GM21737 (cell line): ENCODE results near the gene JDP2.

Source experiments
- ATAC-seq: cut with Tn5 transposase; IDR thresholded peaks from one replicate; pipeline ENCODE4 v1.9.1; 2021; ENCODE audit warnings: mild to moderate bottlenecking, moderate library complexity; ENCODE audit not compliant: unreplicated experiment

JDP2 gene

GRCh38 chr14:75477881-75478280 lies 50.1 kb downstream of the JDP2 start:
- ATAC-seq = no peak

- ATAC-seq = no peak
Measured at GRCh38 chr14:75479770-75480600, 52.2 kb downstream of the JDP2 start.

DNA sequence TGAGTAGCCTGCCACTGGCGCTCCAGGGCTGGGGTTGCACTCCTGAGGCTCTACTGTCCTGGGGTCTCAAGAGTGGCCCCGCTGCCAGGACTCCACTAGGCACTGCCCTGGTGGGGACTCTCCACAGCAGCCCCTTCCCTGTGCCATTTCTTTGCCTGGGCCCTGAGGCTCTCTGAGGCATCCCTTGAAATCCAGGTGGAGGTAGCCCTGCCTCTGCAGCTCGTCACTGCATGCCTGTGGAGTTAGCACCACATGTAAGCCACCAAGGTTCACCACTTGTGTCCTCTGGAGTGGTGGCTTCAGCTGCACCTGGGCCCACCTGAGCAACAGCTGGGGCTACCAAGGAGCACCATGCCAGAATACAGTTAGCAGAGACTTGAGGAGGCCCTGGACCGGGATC lies 54.5 kb downstream of the JDP2 start:
- no peak for ATAC-seq

DNA sequence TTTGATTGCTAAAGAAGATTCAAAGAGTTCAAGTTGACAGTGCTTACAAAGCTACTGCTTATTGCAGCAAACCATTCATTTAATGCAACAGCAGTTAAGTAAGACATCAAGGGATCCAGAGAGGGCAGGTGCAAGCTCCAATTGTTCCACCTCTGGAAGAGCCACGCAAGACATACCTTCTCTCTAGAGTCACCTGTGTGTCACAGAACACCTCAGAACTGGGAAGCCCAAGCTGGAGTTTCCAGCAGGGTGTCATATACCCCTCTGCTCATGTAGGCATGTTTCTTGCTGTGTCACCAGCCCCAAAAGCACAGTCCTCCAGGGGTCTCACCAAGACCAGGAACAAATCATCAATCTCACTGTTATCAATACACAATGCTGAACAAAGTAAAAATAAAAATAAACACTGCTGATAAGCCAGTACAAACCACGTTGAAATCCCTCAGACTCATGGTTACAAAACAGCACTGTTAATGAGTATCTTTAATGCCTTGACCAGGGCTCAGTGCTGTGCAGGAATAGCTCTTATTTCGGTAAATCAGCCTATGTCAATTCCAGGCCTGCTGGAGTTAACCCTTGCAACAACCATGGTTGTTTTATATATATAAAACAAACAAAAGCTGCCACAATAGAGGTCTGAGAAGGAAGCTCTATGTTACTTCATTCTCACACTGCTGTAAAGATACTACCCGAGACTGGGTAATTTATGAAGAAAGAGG lies 57.0 kb downstream of the JDP2 start:
- no peak for ATAC-seq

DNA sequence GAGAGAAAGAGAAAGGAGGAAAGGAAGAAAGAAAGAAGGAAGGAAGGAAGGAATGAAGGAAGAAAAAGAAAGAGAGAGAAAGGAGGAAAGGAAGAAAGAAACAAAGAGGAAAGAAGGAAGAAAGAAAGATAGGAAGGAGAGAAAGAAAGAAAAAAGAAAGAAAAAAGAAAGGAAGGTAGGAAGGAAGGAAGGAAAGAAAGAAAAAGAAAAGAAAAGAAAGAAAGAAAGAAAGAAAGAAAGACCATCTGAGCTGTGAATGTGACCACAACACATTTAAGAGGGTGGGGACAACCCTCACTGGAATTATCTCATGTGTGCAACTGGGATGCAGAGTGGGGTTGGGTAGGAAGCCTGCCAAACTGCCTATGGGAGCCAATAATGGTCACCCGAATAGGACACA lies 58.5 kb downstream of the JDP2 start:
- no peak for ATAC-seq

GRCh38 chr14:75487155-75487671 lies 59.4 kb downstream of the JDP2 start:
- ATAC-seq = peak; percentile 79

- ATAC-seq = no peak
Measured at GRCh38 chr14:75489480-75489837, 61.6 kb downstream of the JDP2 start.

DNA sequence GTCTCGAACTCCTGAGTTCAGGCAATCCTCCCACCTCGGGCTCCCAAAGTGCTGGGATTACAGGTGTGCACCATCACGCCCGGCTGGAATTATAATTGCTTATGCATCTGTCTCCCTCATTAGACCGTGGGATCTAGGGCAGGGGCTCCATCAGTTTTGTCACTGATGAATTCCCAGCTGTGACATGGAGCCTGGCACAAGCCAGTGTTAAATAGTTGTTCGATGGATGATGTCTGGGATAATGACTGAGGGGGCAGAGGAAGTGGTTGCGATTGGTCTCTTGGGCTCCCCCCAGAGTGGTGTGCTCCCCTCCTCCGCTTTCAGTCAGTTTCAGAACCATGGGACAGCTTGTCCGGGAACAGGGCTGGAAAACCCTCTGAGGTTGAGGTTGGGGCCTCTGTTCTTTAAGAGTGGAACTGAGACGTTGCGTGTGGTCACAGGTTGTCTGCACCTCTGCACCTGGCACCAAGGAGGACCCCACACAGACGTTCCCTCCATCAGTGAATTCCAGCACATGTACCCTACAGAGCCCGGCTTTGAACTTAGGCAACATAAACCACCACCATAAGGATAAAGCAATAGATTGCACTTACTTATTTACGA lies 63.7 kb downstream of the JDP2 start:
- ATAC-seq = no peak

DNA sequence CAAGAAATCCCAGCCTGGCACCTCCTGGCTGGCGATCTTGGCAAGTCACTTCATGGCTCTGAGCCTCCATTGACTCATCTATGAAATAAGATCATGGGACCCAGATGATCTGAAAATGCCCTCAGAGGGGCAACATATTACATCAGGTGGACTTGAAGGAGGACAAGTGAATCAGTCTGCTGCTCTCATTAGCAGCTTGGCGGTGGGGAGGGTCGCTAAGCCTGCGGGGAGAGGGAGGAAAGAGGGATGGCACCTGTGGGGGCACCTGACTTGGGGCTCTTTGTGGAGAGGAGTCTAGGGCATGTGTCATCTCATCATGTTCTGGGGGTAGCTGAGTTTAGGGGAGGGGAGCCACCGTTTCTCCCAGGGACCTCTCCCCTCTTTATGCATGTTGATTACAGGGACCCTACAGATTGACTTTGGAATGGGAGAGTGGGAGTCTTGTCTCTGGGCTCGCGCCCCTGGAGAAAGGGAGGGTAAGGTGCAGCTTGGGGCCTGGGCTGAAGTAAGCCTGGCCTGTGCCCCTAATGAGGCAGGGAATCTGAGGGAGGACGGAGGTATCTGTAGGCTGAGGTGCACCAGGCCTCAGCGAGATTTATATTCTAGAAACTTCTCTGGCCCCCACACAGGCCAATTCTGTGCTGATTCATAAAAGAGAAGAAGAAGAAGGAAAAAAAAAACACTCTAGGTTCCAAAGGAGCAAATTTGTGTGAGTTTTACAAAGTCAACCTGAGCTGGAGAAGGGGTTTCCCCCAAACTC lies 65.2 kb downstream of the JDP2 start:
- ATAC-seq = no peak

DNA sequence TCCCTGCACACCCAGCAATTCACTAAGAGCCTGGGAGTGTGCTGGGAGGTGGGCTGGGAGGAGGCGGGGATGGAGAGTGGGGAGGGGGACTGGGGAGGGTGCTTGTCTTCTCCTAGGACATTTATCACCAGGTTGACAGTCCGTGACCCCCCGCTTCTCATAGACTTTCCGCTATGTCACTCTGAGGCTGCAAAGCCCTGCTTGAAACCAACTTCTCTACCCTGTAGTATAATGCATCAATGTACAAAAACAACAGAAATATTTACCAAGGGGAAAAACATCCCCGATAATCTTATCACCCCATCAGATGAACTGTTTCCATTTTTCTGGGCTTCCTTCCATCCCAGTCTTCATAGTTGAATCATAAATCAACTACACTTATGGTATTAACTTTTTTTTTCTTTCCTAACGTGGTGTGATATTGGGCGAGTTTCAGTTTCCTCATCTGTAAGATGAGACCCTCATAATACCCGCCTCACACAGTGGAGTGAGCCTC lies 65.8 kb downstream of the JDP2 start:
- ATAC-seq = no peak

DNA sequence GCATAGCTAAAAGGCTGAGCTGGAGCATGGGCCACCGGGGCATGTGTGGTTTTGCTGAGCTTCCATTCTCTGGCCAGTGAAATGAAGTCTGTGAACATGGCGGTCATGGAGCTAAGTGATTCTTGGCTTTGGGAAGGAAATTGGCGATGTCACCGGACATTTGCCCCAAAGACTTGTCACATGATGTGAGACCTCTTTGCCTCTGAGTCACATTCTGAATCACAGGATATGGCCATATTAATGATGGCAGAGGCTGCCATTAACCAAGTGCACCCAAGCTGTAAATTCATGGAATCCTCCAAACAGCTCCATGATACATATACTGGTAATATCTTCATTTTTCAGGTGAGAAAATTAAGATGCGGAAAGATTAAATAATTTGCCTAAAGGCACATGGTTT lies 67.1 kb downstream of the JDP2 start:
- ATAC-seq = no peak

DNA sequence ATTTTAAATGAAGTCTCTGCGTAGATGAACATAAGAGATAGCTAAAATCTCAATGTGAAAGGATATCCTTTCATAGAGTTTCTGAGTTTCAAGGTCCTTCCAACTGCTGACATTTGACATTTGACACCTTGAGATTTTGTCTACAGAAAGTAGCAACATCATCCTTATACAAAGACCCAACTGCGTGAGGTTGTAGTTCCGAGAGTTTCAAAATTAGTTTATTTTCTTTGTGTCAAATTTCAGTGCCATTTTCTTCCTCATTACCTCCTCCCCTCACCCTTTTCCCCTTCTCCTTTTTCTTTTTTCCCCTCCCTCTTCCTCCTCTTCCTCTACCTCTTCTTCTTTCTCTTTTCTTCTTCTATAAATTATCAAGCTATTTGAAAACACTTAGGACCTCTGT lies 67.6 kb downstream of the JDP2 start:
- ATAC-seq = no peak

- no peak for ATAC-seq
Measured at GRCh38 chr14:75495882-75496281, 68.1 kb downstream of the JDP2 start.

- ATAC-seq = no peak
Measured at GRCh38 chr14:75496755-75497154, 68.9 kb downstream of the JDP2 start.

GRCh38 chr14:75497191-75497590 lies 69.4 kb downstream of the JDP2 start:
- ATAC-seq = no peak

DNA sequence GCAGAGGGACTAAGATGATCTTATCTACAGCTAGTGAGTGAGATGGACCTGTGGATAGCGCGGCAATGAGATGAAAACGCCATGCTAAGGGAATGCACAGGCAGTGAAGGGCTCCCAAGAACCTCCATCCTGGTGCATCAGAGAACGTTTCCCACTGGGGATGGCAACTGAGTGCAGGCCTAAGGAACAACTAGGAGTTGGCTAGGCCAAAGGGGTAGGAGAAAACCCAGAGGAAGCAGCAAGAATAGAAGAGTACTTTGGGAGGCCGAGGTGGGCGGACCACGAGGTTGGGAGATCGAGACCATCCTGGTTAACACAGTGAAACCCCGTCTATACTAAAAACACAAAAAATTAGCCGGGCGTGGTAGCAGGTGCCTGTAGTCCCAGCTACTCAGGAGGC lies 69.9 kb downstream of the JDP2 start:
- ATAC-seq = no peak

DNA sequence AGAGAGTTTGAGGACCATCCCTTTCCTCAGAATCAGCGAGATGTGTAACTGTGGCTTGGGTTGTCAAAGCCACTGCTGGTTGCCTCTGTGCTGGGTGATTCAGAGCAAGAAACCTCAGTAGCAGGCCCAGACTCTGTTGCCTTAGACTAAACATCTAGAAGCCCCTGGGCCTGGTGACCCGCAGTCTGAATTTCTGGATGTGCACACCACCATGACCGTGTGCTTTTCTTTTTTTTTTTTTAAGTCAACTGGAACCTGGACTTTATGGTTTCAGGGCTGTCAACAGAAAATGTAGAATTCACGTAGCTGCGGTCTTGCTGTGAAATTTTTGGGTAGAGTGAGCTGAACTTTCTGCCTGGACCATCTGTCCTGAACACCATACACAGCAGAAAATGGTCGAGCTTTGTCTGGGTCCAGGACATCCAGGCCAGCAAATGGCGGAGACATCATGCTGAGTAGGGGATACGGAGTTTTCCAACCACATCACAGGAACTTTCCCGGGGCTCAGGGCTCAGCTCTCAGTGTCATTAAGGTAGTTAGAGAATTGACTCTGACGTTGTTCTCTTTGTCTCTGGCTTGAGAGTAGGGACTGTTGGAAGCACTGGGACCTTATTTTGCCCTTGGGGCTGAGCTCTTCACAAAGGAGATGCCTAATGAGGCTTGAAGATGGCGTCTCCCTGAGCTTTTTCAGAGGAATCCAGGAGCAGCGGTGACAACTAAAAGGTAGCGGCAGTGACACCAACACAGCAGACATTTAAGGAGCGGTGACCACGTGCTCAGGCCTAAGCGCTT lies 71.5 kb downstream of the JDP2 start:
- ATAC-seq = peak; percentile 59

- ATAC-seq = no peak
Measured at GRCh38 chr14:75501080-75501479, 73.3 kb downstream of the JDP2 start.

- no peak for ATAC-seq
Measured at GRCh38 chr14:75504411-75504810, 76.6 kb downstream of the JDP2 start.

DNA sequence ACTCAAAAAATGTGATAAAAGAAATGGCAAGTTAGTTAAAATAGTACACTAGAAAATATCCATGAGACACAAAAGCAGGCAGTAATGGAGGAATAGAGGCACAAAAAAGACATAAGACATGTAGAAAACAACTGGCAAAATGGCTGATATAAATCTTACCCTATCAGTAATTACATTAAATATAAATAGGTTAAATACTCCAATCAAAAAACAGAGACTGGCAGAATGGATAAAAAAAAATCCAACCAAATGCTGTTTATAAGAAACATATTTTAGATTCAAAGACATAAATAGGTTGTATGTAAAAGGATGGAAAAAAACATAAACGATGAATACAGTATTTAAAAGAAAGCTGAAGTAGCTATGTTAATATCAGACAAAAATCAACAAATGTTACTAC lies 79.1 kb downstream of the JDP2 start:
- no peak for ATAC-seq
